NB4 (cell line): ENCODE data around the gene WSCD1.

Source experiments
- CTCF ChIP-seq: IDR thresholded peaks from one replicate; pipeline ENCODE4 v1.5.1; 2012; ENCODE audit warnings: low read depth, low read length
- MYC ChIP-seq: IDR thresholded peaks from 2 replicates; pipeline ENCODE4 v1.6.1; 2011; ENCODE audit warnings: low read depth, low read length

GRCh38 chr17:6145946-6146345 lies 75.8 kb downstream of the WSCD1 start:
- TF ChIP-seq CTCF = no peak
- no peak for TF ChIP-seq MYC
